Activated CD8-positive, alpha-beta T cell treated with anti-CD3 and anti-CD28 coated beads for 36 hours (primary cell): ENCODE measurements around the gene TNFAIP3. TPM values are rescaled to one million over a fixed set of nuclear protein-coding genes. Genes with fewer than 3 reads are reported as not detected.

Source experiments
- ATAC-seq: fragments of 200-7000 bp; cut with Tn5 transposase; one replicate; pipeline ENCODE4 v1.10.0; 2021; ENCODE audit warnings: mild to moderate bottlenecking, moderate library complexity
- CTCF ChIA-PET: fragments of 350-600 bp; sonication (Branson Sonifier 250); formaldehyde crosslinking; loops from one replicate; lab custom pipeline; 2021; ENCODE audit warnings: antibody characterized with exemption; lab: Charles Lee
- POLR2A ChIA-PET: fragments of 350-600 bp; sonication (Branson Sonifier 250); formaldehyde crosslinking; loops from one replicate; lab custom pipeline; 2021; ENCODE audit warnings: antibody characterized with exemption; lab: Charles Lee
- DNase-seq: peaks from one replicate; pipeline ENCODE4 v3.0.0-alpha.2; 2020
- H3K27ac Mint-ChIP-seq: one replicate; pipeline ENCODE4 v1.8.0; 2021; ENCODE audit warnings: mild to moderate bottlenecking, mixed read lengths
- H3K27me3 Mint-ChIP-seq: one replicate; pipeline ENCODE4 v1.8.0; 2021; ENCODE audit warnings: mixed read lengths
- H3K36me3 Mint-ChIP-seq: one replicate; pipeline ENCODE4 v1.8.0; 2021; ENCODE audit warnings: low read depth, mixed read lengths
- H3K4me1 Mint-ChIP-seq: one replicate; pipeline ENCODE4 v1.8.0; 2021; ENCODE audit warnings: low read depth, mixed read lengths
- H3K4me3 Mint-ChIP-seq: one replicate; pipeline ENCODE4 v1.8.0; 2021; ENCODE audit warnings: mild to moderate bottlenecking, moderate library complexity, mixed read lengths
- H3K9me3 Mint-ChIP-seq: one replicate; pipeline ENCODE4 v1.8.0; 2021; ENCODE audit warnings: mixed read lengths
- CTCF ChIP-seq: fragments of 200-600 bp; IDR thresholded peaks from one replicate; pipeline ENCODE4 v1.8.0; 2022; ENCODE audit warnings: antibody characterized with exemption, mild to moderate bottlenecking
- intact Hi-C: fragments of 100-400 bp; cut with micrococcal nuclease; formaldehyde crosslinking; loops from one replicate; pipeline ENCODE4 v1.10.0; 2022
- total RNA-seq, 2 experiments: library from RNA; stranded (reverse); gene quantifications; one replicate each; pipeline ENCODE4 v1.2.3, GENCODE V29; 2021

Gene TNFAIP3
- total RNA-seq, 2 experiments from 2014 or later: 399 to 402 TPM

GRCh38 chr6:137824896-137825295 lies 42.2 kb upstream of the TNFAIP3 start:
- intact Hi-C loops: no loop called here
- Mint-ChIP-seq H3K27me3 (no peaks in the 10 kb centered on the region), H3K4me1 (peaks cover 86% of the 10 kb centered on the region), H3K9me3 (peaks cover 2% of the 10 kb centered on the region), H3K27ac (peak overlapping the region; percentile 93), H3K4me3 (peak overlapping the region; percentile 60), H3K36me3 (peaks cover 9% of the 10 kb centered on the region)
- TF ChIP-seq CTCF: no peak
- DNase-seq (no peak), ATAC-seq (no peak)
- ChIA-PET POLR2A (interaction anchor here (0.9 to 3.6 kb wide), 6 partner anchors 12 to 156 kb away, joined by 3 to 21 read pairs (median 6); partner anchors contain the start of gene TNFAIP3), CTCF (interaction anchor here (1.0 to 2.8 kb wide), 7 partner anchors 9 to 126 kb away, joined by 3 to 16 read pairs (median 4); partner anchors contain the start of gene TNFAIP3)

- no peak for TF ChIP-seq CTCF
- CTCF ChIA-PET: interaction anchor here (1.4 to 2.8 kb wide), 8 partner anchors 9 to 129 kb away, joined by 3 to 13 read pairs (median 5); no protein-coding TSS in a partner anchor
- Mint-ChIP-seq H3K4me1 (peaks cover 82% of the 10 kb centered on the region), H3K4me3 (peak overlapping the region; percentile 50), H3K27me3 (no peaks in the 10 kb centered on the region), H3K36me3 (peaks cover 7% of the 10 kb centered on the region), H3K9me3 (peaks cover 5% of the 10 kb centered on the region), H3K27ac (peak overlapping the region; percentile 94)
- peak; percentile 0 for ATAC-seq
- POLR2A ChIA-PET: interaction anchor here (1.0 to 2.3 kb wide), 9 partner anchors 9 to 46 kb away, joined by 3 to 17 read pairs (median 5); partner anchors contain the start of gene TNFAIP3
- peak; percentile 41 for DNase-seq
- intact Hi-C loops: no loop called here
Measured at GRCh38 chr6:137827411-137827940, 39.6 kb upstream of the TNFAIP3 start.

- Mint-ChIP-seq H3K27ac (peak overlapping the region; percentile 94), H3K36me3 (peaks cover 7% of the 10 kb centered on the region), H3K27me3 (no peaks in the 10 kb centered on the region), H3K9me3 (peaks cover 6% of the 10 kb centered on the region), H3K4me1 (peaks cover 83% of the 10 kb centered on the region), H3K4me3 (peak overlapping the region; percentile 50)
- intact Hi-C loops: loop anchor here (1.0 kb wide), 1 partner anchor 38 kb away; no protein-coding TSS in a partner anchor
- peak; percentile 88 for DNase-seq
- ChIA-PET POLR2A (interaction anchor here (0.7 to 2.3 kb wide), 13 partner anchors 8 to 147 kb away, joined by 3 to 17 read pairs (median 4); partner anchors contain the start of gene TNFAIP3), CTCF (interaction anchor here (0.9 to 1.9 kb wide), 12 partner anchors 10 to 129 kb away, joined by 3 to 10 read pairs (median 4); no protein-coding TSS in a partner anchor)
- no peak for TF ChIP-seq CTCF
- ATAC-seq: peak; percentile 67
Measured at GRCh38 chr6:137827977-137828810, 38.9 kb upstream of the TNFAIP3 start.

- no peak for TF ChIP-seq CTCF
- intact Hi-C loops: loop anchor here (5.0 kb wide), 1 partner anchor 37 kb away; no protein-coding TSS in a partner anchor
- DNase-seq (no peak), ATAC-seq (no peak)
- POLR2A ChIA-PET: interaction anchor here (1.4 to 3.1 kb wide), 4 partner anchors 9 to 117 kb away, joined by 3 to 11 read pairs (median 8); partner anchors contain the start of gene TNFAIP3
- Mint-ChIP-seq H3K4me1 (peaks cover 69% of the 10 kb centered on the region), H3K9me3 (peaks cover 14% of the 10 kb centered on the region), H3K36me3 (peaks cover 10% of the 10 kb centered on the region), H3K4me3 (no peak overlapping the region), H3K27ac (peak overlapping the region; percentile 94), H3K27me3 (no peaks in the 10 kb centered on the region)
- CTCF ChIA-PET: interaction anchor here (1.0 to 1.7 kb wide), 6 partner anchors 9 to 121 kb away, joined by 3 to 6 read pairs (median 4); partner anchors contain the start of gene TNFAIP3
Measured at GRCh38 chr6:137829641-137830083, 37.4 kb upstream of the TNFAIP3 start.
